ENCODE measurements around the gene ODF2. TPM values are rescaled to one million over a fixed set of nuclear protein-coding genes. Genes with fewer than 3 reads are reported as not detected.

Gene ODF2
- total RNA-seq, 1 experiment from 2014 or later = 46.8 TPM

DNA sequence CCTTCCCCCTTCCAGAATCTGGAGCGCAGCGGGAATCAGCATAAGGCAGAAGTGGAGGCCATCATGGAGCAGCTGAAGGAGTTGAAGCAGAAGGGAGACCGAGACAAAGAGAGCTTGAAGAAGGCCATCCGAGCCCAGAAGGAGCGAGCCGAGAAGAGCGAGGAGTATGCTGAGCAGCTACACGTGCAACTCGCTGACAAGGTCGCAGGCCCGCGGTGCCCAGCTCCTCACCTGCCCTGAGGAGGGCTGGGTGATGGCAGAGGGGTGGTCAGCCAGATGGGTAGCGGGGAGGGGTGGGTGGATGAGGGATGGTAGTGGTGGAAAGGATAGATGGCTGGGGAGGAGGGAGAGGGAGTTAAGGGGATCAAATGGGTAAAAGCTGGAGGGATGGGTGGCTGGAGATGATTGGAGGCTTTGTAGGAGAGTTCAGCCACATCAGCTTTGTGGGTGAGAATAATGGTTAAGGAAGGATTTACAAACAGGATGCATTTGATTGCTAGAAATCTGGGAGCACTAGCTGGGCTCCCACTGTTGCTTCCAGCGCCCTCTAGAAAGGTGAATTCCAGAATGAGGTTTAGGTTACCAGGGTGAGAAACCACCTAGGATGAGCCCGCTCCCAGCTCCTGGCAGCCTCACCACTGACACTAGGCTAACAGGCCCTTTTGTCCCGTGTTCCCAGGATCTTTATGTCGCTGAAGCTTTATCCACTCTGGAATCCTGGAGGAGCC lies 29.0 kb downstream of the ODF2 start:
- no peak overlapping the region for H3K4me2 ChIP-seq (ENCODE audit: low read length)
- H3K36me3 ChIP-seq (ENCODE audit: control insufficient read depth in 1 of 2, insufficient read depth in 2 of 2, low read length in 2 of 2) = peaks cover 25 to 45% of the 10 kb centered on the region in 2 experiments
- H3K4me3 ChIP-seq (replicated peaks in 1 of 2; ENCODE audit: low read depth in 1 of 2, low read length in 2 of 2) = no peak overlapping the region
- BruUV-seq (replicated peaks) = no TSS peak
- ATAC-seq (no peak), DNase-seq (ENCODE audit: low read depth, low spot score) (no peak)
- no peaks in the 10 kb centered on the region for H3K9me2 ChIP-seq (ENCODE audit: insufficient read depth)
- no peaks in the 10 kb centered on the region for H4K20me1 ChIP-seq (ENCODE audit: insufficient read depth)
- intact Hi-C loops (cut with micrococcal nuclease) = no loop called here
- H3K79me2 ChIP-seq (ENCODE audit: insufficient read depth, low read length) = no peaks in the 10 kb centered on the region
- POLR2A ChIA-PET = no interaction called here
- RAD21 ChIA-PET (ENCODE audit: low non-redundant PET in 1 of 2, low total read pairs in 2 of 2, uncharacterized antibody in 2 of 2, unreplicated experiment in 2 of 2) = no interaction called here
- CTCF ChIA-PET = no interaction called here
- no peak overlapping the region for H2AFZ ChIP-seq (ENCODE audit: low read depth, low read length, poor library complexity, severe bottlenecking)
- no peak overlapping the region for H3K9ac ChIP-seq (ENCODE audit: low read length)
- no peaks in the 10 kb centered on the region for H3K4me1 ChIP-seq (ENCODE audit: control insufficient read depth in 1 of 2, insufficient read depth in 2 of 2, low read length in 2 of 2)
- H3K27me3 ChIP-seq (ENCODE audit: insufficient read depth, low read length) = no peaks in the 10 kb centered on the region
- H3K9me3 ChIP-seq (ENCODE audit: control insufficient read depth in 1 of 2, insufficient read depth in 1 of 2, low read depth in 1 of 2, low read length in 2 of 2) = no peaks in the 10 kb centered on the region
- TF ChIP-seq ZFX (IDR thresholded peaks at IDR 0.05) (no peak), EZH2phosphoT487 (IDR thresholded peaks at IDR 0.05; ENCODE audit: borderline replicate concordance) (no peak), TCF7L2 (IDR thresholded peaks at IDR 0.05; ENCODE audit: borderline replicate concordance, extremely low read depth, insufficient read depth, insufficient read length) (no peak), ZNF274 (IDR thresholded peaks at IDR 0.05; ENCODE audit: low read depth, low read length) (no peak), ELF1 (IDR thresholded peaks at IDR 0.05; ENCODE audit: borderline replicate concordance, low read depth) (no peak), POLR2AphosphoS5 (IDR thresholded peaks at IDR 0.05; ENCODE audit: low read depth, low read length) (no peak), SP1 (IDR thresholded peaks at IDR 0.05; ENCODE audit: low read depth) (no peak), EZH2 (IDR thresholded peaks at IDR 0.05) (no peak), EGR1 (IDR thresholded peaks at IDR 0.05; ENCODE audit: low read depth) (no peak), CEBPB (IDR thresholded peaks at IDR 0.05; ENCODE audit: low read depth) (no peak), CBX3 (IDR thresholded peaks at IDR 0.05; ENCODE audit: low read depth) (no peak), SRF (IDR thresholded peaks at IDR 0.05; ENCODE audit: low read depth) (no peak), POLR2A (IDR thresholded peaks at IDR 0.05; ENCODE audit: borderline replicate concordance, extremely low read depth, insufficient read depth, insufficient read length) (no peak), SIN3A (IDR thresholded peaks at IDR 0.05; ENCODE audit: low read depth) (no peak)
- TF ChIP-seq, protein P1, sequence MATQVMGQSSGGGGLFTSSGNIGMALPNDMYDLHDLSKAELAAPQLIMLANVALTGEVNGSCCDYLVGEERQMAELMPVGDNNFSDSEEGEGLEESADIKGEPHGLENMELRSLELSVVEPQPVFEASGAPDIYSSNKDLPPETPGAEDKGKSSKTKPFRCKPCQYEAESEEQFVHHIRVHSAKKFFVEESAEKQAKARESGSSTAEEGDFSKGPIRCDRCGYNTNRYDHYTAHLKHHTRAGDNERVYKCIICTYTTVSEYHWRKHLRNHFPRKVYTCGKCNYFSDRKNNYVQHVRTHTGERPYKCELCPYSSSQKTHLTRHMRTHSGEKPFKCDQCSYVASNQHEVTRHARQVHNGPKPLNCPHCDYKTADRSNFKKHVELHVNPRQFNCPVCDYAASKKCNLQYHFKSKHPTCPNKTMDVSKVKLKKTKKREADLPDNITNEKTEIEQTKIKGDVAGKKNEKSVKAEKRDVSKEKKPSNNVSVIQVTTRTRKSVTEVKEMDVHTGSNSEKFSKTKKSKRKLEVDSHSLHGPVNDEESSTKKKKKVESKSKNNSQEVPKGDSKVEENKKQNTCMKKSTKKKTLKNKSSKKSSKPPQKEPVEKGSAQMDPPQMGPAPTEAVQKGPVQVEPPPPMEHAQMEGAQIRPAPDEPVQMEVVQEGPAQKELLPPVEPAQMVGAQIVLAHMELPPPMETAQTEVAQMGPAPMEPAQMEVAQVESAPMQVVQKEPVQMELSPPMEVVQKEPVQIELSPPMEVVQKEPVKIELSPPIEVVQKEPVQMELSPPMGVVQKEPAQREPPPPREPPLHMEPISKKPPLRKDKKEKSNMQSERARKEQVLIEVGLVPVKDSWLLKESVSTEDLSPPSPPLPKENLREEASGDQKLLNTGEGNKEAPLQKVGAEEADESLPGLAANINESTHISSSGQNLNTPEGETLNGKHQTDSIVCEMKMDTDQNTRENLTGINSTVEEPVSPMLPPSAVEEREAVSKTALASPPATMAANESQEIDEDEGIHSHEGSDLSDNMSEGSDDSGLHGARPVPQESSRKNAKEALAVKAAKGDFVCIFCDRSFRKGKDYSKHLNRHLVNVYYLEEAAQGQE (IDR thresholded peaks at IDR 0.05; ENCODE audit: low read depth) = no peak
- TF ChIP-seq, protein P2, sequence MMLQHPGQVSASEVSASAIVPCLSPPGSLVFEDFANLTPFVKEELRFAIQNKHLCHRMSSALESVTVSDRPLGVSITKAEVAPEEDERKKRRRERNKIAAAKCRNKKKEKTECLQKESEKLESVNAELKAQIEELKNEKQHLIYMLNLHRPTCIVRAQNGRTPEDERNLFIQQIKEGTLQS (IDR thresholded peaks at IDR 0.05) = no peak
- H3K27ac ChIP-seq (ENCODE audit: low read depth, low read length) = no peak overlapping the region
